Right lobe of liver (tissue), 6 donors: Measurements from ENCODE around the gene ARSB. TPM values are rescaled to one million over a fixed set of nuclear protein-coding genes. Genes with fewer than 3 reads are reported as not detected.
A peak's percentile ranks its signal among the peaks of the same experiment; 100 is the strongest.

Experiments used
- ATAC-seq, 4 donors: fragments of 200-7000 bp; cut with Tn5 transposase; one replicate each; pipeline ENCODE4 v1.9.1; 2020; ENCODE audit warnings: mild to moderate bottlenecking in 4 of 4, moderate library complexity in 4 of 4
- DNase-seq, 3 donors: peaks; one replicate each; pipeline ENCODE4 v3.0.0-alpha.2; 2020
- H3K27ac ChIP-seq, 3 donors: fragments of 200-600 bp; one replicate each; pipeline ENCODE4 v1.8.0; 2022
- H3K27me3 ChIP-seq, 2 donors: fragments of 200-600 bp; one replicate each; pipeline ENCODE4 v1.8.0; 2022
- H3K36me3 ChIP-seq, 4 donors: fragments of 200-600 bp; sonication (generic) in 1 of 4; one replicate each; pipeline versions ENCODE4 v1.5.1 to v1.8.0; 2017 to 2022; ENCODE audit warnings: control low read depth in 1 of 4
- H3K4me1 ChIP-seq, 4 donors: fragments of 200-600 bp; sonication (generic) in 1 of 4; one replicate each; pipeline versions ENCODE4 v1.5.1 to v1.8.0; 2017 to 2022; ENCODE audit warnings: control low read depth in 1 of 4
- H3K4me3 ChIP-seq, 3 donors: fragments of 200-600 bp; one replicate each; pipeline ENCODE4 v1.8.0; 2022
- H3K9me3 ChIP-seq, 4 donors: fragments of 200-600 bp; sonication (generic) in 1 of 4; one replicate each; pipeline versions ENCODE4 v1.5.1 to v1.8.0; 2017 to 2022; ENCODE audit warnings: control low read depth in 1 of 4
- CTCF ChIP-seq, 4 donors: fragments of 200-600 bp in 3 of 4; fragments of 450-650 bp in 1 of 4; IDR thresholded peaks; one replicate each; pipeline versions ENCODE4 v1.5.1 to v1.8.0; 2016 to 2022; ENCODE audit warnings: antibody characterized with exemption in 4 of 4, mild to moderate bottlenecking in 2 of 4
- POLR2A ChIP-seq: fragments of 450-650 bp; IDR thresholded peaks from one replicate; pipeline ENCODE4 v1.6.1; 2017; ENCODE audit warnings: antibody characterized with exemption, mild to moderate bottlenecking
- WGBS: methylation state at CpG from one replicate; pipeline ENCODE4 v1.1.6; 2018; ENCODE audit warnings: low coverage, low lambda C conversion rate; ENCODE audit not compliant: insufficient coverage; ENCODE audit errors: missing lambda C conversion rate; 5-methylcytosine and 5-hydroxymethylcytosine counted together
- intact Hi-C, 2 donors: fragments of 100-400 bp; cut with DNase I; formaldehyde crosslinking; loops; one replicate each; pipeline versions ENCODE4 v1.11.2 to v1.14.1; 2022
- total RNA-seq, 6 experiments: library from RNA; depleted of rRNA in 2 of 6; stranded (reverse); fragments of >200 nt in 2 of 6; fragmentation: NEBNext Ultra II Directional in 3 of 6; extraction: Animal tissue kit (Norgen Biotek cat#: 25700) in 3 of 6; gene quantifications; one replicate each; pipeline versions ENCODE4 v1.1.0 to v1.2.4, GENCODE V29; 2016 to 2023
- donor health status: DM: no; HTN: yes; CAD: no.
- donor health status: DM: no; HTN: no; CAD: no.
- donor health status: DM: no; HTN: no; CAD: no.
- donor health status: DM: no; HTN: yes; CAD: no.
- donor health status: DM: no; HTN: yes; CAD: no.

ARSB gene
- total RNA-seq, 6 experiments from 2014 or later, result 5.0 to 11.7 (median 8.7) TPM

- ATAC-seq (peak; percentile 50 to 59 (median 53)), DNase-seq (no peak)
- TF ChIP-seq POLR2A (no peak), CTCF (IDR thresholded peaks at IDR 0.05) (no peak)
- Histone ChIP-seq H3K4me3 (no peak overlapping the region), H3K4me1 (no peaks in the 10 kb centered on the region), H3K27me3 (no peaks in the 10 kb centered on the region), H3K36me3 (no peaks in the 10 kb centered on the region), H3K27ac (no peak overlapping the region), H3K9me3 (no peaks in the 10 kb centered on the region)
- intact Hi-C loops, result no loop called here
- WGBS, result 32% methylated on average over 10 of the region's 13 CpGs
These were observed 213.6 kb downstream of the ARSB start for GRCh38 chr5:78771260-78772205.

DNA sequence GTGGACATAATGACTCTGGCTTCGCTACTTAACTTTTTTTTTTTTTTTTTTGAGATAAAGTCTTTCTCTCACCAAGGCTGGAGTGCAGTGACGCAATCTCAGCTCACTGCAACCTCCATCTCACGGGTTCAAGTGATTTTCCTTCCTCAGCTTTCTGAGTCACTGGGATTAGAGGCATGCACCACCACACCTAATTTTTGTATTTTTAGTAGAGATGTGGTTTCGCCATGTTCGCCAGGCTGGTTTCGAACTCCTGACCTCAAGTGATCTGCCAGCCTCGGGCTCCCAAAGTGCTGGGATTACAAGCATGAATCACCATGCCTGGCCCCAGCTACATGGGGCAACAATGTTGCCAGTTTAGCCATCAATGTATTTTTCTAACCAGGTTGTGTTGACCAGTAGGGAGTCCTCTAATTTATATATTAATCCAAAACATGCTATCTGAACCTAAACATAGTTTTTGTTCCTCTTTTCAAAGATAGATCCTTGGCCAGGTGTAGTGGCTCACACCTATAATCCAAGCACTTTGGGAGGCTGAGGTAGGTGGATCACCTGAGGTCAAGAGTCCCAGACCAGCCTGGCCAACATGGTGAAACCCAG lies 216.2 kb downstream of the ARSB start:
- Histone ChIP-seq H3K4me1 (no peaks in the 10 kb centered on the region), H3K4me3 (no peak overlapping the region), H3K9me3 (no peaks in the 10 kb centered on the region), H3K36me3 (no peaks in the 10 kb centered on the region), H3K27me3 (no peaks in the 10 kb centered on the region), H3K27ac (no peak overlapping the region)
- intact Hi-C loops, result no loop called here
- DNase-seq (no peak), ATAC-seq (no peak)
- 63% methylated on average over 3 of the region's 7 CpGs for WGBS
- TF ChIP-seq POLR2A (no peak), CTCF (IDR thresholded peaks at IDR 0.05) (no peak)

DNA sequence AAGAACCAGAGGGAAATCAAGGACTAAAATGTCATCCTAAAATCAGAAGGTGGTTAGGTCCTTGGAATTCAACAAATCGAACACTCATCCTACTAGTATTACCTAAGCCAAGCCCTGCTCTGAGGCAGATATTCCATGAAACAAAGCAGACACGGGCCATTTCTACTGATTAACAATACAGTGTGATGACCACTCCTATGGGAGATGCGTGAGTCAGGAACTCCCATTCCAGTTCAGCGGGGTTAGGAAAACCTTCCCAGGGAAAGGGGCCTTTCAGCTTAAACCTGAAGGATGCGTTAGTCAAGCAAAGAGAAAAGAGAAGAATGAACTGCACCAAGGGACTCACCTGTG lies 218.7 kb downstream of the ARSB start:
- no peaks in the 10 kb centered on the region for H3K36me3 ChIP-seq
- no peaks in the 10 kb centered on the region for H3K27me3 ChIP-seq
- H3K4me1 ChIP-seq, result no peaks in the 10 kb centered on the region
- WGBS, result 73% methylated on average over 3 of the region's 5 CpGs
- H3K27ac ChIP-seq, result no peak overlapping the region
- intact Hi-C loops, result no loop called here
- TF ChIP-seq POLR2A (no peak), CTCF (IDR thresholded peaks at IDR 0.05) (no peak)
- no peak for DNase-seq
- no peak overlapping the region for H3K4me3 ChIP-seq
- H3K9me3 ChIP-seq, result no peaks in the 10 kb centered on the region
- no peak for ATAC-seq

- Histone ChIP-seq H3K27me3 (no peaks in the 10 kb centered on the region), H3K36me3 (no peaks in the 10 kb centered on the region), H3K27ac (no peak overlapping the region), H3K4me3 (no peak overlapping the region), H3K4me1 (no peaks in the 10 kb centered on the region), H3K9me3 (no peaks in the 10 kb centered on the region)
- WGBS, result 63% methylated on average over 7 of the region's 7 CpGs
- TF ChIP-seq CTCF (IDR thresholded peaks at IDR 0.05) (no peak), POLR2A (no peak)
- DNase-seq (no peak), ATAC-seq (no peak)
- intact Hi-C loops, result no loop called here
These were observed 219.2 kb downstream of the ARSB start for GRCh38 chr5:78765756-78766411.
